ENCODE measurements around the gene ECSIT. TPM values are rescaled to one million over a fixed set of nuclear protein-coding genes. Genes with fewer than 3 reads are reported as not detected.

ECSIT gene
- total RNA-seq, 1 experiment from 2014 or later: 39.4 TPM

DNA sequence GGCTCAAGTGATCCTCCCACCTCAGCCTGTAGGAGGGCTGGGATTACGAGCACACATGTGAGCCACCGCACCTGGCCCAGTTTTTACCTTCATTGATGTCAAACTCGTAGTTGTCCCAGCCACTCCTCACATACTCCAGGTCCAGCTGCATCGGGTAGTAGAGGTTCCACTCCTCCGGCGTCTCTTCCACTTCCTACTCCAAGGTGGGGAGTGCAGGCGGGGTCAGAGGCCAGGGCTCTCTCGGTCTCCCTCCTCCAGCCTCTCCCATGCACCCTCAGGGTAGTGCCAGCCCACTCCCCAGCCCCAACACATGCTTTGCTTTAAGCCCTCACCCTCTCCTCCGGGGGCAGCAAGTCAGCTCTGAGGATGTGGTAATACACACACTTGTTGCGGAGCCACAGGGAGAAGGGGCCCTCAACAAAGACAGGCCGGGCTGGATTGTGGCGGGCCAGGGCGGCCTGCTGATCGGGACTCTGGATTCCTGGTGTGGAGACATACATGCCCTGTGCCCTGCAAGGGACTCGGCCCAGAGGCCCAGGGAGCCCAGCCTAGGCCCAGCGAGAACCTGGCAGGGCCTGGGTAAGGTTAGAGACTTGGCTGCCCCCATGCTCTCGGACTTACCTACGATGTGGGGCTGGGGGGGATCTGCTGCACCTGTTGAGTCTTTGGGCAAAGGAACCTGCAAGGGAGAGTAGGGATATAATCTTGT lies 21.4 kb downstream of the ECSIT start:
- in situ Hi-C loops (cut with HindIII; ENCODE audit: low pct_unique_long_range_greater_than_20kb, low sequenced_read_pairs) (no loop called here), intact Hi-C loops (cut with micrococcal nuclease; ENCODE audit: unreplicated experiment) (no loop called here)
- no peaks in the 10 kb centered on the region for H3K36me3 ChIP-seq (ENCODE audit: control insufficient read depth, insufficient read depth, low read length)
- H3K4me3 ChIP-seq (ENCODE audit: low read depth in 2 of 2, low read length in 2 of 2): no peak overlapping the region
- no peak overlapping the region for H3K27ac ChIP-seq (ENCODE audit: low read length)
- ATAC-seq: no peak
- H3K9me3 ChIP-seq (ENCODE audit: control insufficient read depth, insufficient read depth, low read depth, low read length): no peaks in the 10 kb centered on the region
- peaks cover 3% of the 10 kb centered on the region; the same call in 1 of the 2 replicates for H3K4me1 ChIP-seq (ENCODE audit: control insufficient read depth, insufficient read depth, low read length)
- no peak for DNase-seq (ENCODE audit: low read depth, low spot score)
- TF ChIP-seq, protein P1, sequence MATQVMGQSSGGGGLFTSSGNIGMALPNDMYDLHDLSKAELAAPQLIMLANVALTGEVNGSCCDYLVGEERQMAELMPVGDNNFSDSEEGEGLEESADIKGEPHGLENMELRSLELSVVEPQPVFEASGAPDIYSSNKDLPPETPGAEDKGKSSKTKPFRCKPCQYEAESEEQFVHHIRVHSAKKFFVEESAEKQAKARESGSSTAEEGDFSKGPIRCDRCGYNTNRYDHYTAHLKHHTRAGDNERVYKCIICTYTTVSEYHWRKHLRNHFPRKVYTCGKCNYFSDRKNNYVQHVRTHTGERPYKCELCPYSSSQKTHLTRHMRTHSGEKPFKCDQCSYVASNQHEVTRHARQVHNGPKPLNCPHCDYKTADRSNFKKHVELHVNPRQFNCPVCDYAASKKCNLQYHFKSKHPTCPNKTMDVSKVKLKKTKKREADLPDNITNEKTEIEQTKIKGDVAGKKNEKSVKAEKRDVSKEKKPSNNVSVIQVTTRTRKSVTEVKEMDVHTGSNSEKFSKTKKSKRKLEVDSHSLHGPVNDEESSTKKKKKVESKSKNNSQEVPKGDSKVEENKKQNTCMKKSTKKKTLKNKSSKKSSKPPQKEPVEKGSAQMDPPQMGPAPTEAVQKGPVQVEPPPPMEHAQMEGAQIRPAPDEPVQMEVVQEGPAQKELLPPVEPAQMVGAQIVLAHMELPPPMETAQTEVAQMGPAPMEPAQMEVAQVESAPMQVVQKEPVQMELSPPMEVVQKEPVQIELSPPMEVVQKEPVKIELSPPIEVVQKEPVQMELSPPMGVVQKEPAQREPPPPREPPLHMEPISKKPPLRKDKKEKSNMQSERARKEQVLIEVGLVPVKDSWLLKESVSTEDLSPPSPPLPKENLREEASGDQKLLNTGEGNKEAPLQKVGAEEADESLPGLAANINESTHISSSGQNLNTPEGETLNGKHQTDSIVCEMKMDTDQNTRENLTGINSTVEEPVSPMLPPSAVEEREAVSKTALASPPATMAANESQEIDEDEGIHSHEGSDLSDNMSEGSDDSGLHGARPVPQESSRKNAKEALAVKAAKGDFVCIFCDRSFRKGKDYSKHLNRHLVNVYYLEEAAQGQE (IDR thresholded peaks at IDR 0.05; ENCODE audit: insufficient read depth in 1 of 2, low read depth in 2 of 2, low read length in 1 of 2): no peak
- no peak for TF ChIP-seq TCF7L2 (IDR thresholded peaks at IDR 0.05; ENCODE audit: low read depth, low read length)
- no peak for TF ChIP-seq SIN3A (IDR thresholded peaks at IDR 0.05; ENCODE audit: borderline replicate concordance, insufficient read depth, low read depth, low read length)
- TF ChIP-seq POLR2AphosphoS5 (IDR thresholded peaks at IDR 0.05; ENCODE audit: low read depth, low read length): no peak
- TF ChIP-seq, protein P2, sequence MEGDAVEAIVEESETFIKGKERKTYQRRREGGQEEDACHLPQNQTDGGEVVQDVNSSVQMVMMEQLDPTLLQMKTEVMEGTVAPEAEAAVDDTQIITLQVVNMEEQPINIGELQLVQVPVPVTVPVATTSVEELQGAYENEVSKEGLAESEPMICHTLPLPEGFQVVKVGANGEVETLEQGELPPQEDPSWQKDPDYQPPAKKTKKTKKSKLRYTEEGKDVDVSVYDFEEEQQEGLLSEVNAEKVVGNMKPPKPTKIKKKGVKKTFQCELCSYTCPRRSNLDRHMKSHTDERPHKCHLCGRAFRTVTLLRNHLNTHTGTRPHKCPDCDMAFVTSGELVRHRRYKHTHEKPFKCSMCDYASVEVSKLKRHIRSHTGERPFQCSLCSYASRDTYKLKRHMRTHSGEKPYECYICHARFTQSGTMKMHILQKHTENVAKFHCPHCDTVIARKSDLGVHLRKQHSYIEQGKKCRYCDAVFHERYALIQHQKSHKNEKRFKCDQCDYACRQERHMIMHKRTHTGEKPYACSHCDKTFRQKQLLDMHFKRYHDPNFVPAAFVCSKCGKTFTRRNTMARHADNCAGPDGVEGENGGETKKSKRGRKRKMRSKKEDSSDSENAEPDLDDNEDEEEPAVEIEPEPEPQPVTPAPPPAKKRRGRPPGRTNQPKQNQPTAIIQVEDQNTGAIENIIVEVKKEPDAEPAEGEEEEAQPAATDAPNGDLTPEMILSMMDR (IDR thresholded peaks at IDR 0.05): no peak
- H3K27me3 ChIP-seq (ENCODE audit: control insufficient read depth, insufficient read depth, low read length): no peaks in the 10 kb centered on the region
- POLR2A ChIA-PET: no interaction called here
- CTCF ChIA-PET: no interaction called here
- BruUV-seq (replicated peaks): no TSS peak

DNA sequence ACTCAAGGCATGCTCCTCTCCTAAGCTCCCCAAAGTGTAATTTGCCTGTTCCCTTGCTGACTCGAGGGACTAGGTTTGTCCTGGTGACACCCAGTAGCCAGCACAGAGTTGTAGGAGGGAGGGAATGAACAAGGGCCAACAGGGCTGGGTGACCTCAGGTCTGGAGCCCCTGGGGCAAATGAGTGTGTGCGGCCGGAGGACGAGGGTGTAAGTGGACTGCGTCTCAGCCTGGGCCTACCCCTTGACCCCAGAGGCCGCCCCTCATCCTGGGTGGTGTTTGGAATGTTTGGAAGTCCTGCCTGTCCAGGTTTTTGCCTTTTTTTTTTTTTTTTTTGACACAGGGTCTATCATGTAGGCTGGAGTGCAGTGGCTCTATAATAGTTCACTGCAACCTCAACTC lies 22.0 kb downstream of the ECSIT start:
- in situ Hi-C loops (cut with HindIII; ENCODE audit: low pct_unique_long_range_greater_than_20kb, low sequenced_read_pairs): no loop called here

More for the DNA sequence above, 22.0 kb downstream of the ECSIT start:
- DNase-seq (ENCODE audit: low read depth, low spot score): no peak
- TF ChIP-seq, protein P1 (IDR thresholded peaks at IDR 0.05; ENCODE audit: insufficient read depth in 1 of 2, low read depth in 2 of 2, low read length in 1 of 2): no peak
- no peak for TF ChIP-seq TCF7L2 (IDR thresholded peaks at IDR 0.05; ENCODE audit: low read depth, low read length)
- TF ChIP-seq SIN3A (IDR thresholded peaks at IDR 0.05; ENCODE audit: borderline replicate concordance, insufficient read depth, low read depth, low read length): no peak
- TF ChIP-seq POLR2AphosphoS5 (IDR thresholded peaks at IDR 0.05; ENCODE audit: low read depth, low read length): no peak
- TF ChIP-seq, protein P2 (IDR thresholded peaks at IDR 0.05): no peak
- Histone ChIP-seq H3K36me3 (ENCODE audit: control insufficient read depth, insufficient read depth, low read length) (no peaks in the 10 kb centered on the region), H3K27ac (ENCODE audit: low read length) (no peak overlapping the region), H3K27me3 (ENCODE audit: control insufficient read depth, insufficient read depth, low read length) (no peaks in the 10 kb centered on the region), H3K9me3 (ENCODE audit: control insufficient read depth, insufficient read depth, low read depth, low read length) (no peaks in the 10 kb centered on the region), H3K4me3 (ENCODE audit: low read depth in 2 of 2, low read length in 2 of 2) (no peak overlapping the region), H3K4me1 (ENCODE audit: control insufficient read depth, insufficient read depth, low read length) (peaks cover 3% of the 10 kb centered on the region; the same call in 1 of the 2 replicates)
- BruUV-seq (replicated peaks): no TSS peak
- CTCF ChIA-PET: no interaction called here
- ATAC-seq: no peak
- POLR2A ChIA-PET: interaction anchor here (0.7 kb wide), 1 partner anchor 11 kb away, joined by 6 read pairs; no protein-coding TSS in a partner anchor
- intact Hi-C loops (cut with micrococcal nuclease; ENCODE audit: unreplicated experiment): no loop called here
